SK-N-SH (cell line): ENCODE results near the gene ADPRHL1. TPM values are rescaled to one million over a fixed set of nuclear protein-coding genes. Genes with fewer than 3 reads are reported as not detected.

Experiments used
- CTCF ChIA-PET: fragments of 300-600, 350-600 bp; formaldehyde crosslinking; extraction: SDS; loops from one replicate; lab custom pipeline; 2021; lab: Yijun Ruan, JAX
- POLR2A ChIA-PET: fragments of 350-600 bp; sonication (Branson Sonifier 250); formaldehyde crosslinking; extraction: SDS; loops from one replicate; lab custom pipeline; 2020; ENCODE audit warnings: antibody characterized with exemption, inconsistent platforms; lab: Yijun Ruan, JAX
- DNase-seq: peaks from one replicate; pipeline ENCODE4 v3.0.0; 2012
- H2AFZ ChIP-seq: fragments of 200-600 bp; sonication (generic); 2 replicates; pipeline ENCODE4 v1.8.1; 2016; ENCODE audit warnings: antibody characterized with exemption, mild to moderate bottlenecking, low read depth
- H3F3A ChIP-seq: fragments of 200-600 bp; sonication (generic); replicated peaks from 2 replicates; pipeline ENCODE3; 2016; ENCODE audit warnings: antibody characterized with exemption, mild to moderate bottlenecking; ENCODE audit not compliant: insufficient read depth
- H3K27ac ChIP-seq, 2 experiments: fragments of 200-500 bp in 1 of 2; fragments of 200-600 bp in 1 of 2; sonication (Bioruptor generic) in 1 of 2; sonication (generic), shearing (Covaris generic) in 1 of 2; 2 replicates each; pipeline versions ENCODE4 v1.5.1 to v1.6.1; 2014 to 2016; ENCODE audit warnings: low read depth in 2 of 2, inconsistent platforms in 1 of 2, low read length in 1 of 2, mild to moderate bottlenecking in 1 of 2, mixed read lengths in 1 of 2
- H3K27me3 ChIP-seq: fragments of 200-600 bp; sonication (generic), shearing (Covaris generic); 2 replicates; pipeline ENCODE4 v1.6.1; 2016; ENCODE audit warnings: mixed run types; ENCODE audit not compliant: insufficient read depth
- H3K36me3 ChIP-seq, 2 experiments: fragments of 200-500 bp in 1 of 2; fragments of 200-600 bp in 1 of 2; sonication (Bioruptor generic) in 1 of 2; sonication (generic) in 1 of 2; replicated peaks in 1 of 2; 2 replicates each; pipeline versions ENCODE3 to v1.5.1; 2014 to 2016; ENCODE audit warnings: low read length in 1 of 2, mild to moderate bottlenecking in 1 of 2; ENCODE audit not compliant: insufficient read depth in 2 of 2, control insufficient read depth in 1 of 2
- H3K4me1 ChIP-seq, 2 experiments: fragments of 200-500 bp in 1 of 2; fragments of 200-600 bp in 1 of 2; sonication (Bioruptor generic) in 1 of 2; sonication (generic), shearing (Covaris generic) in 1 of 2; 2 replicates each; pipeline versions ENCODE4 v1.5.1 to v1.6.1; 2014 to 2016; ENCODE audit warnings: low read depth in 1 of 2, low read length in 1 of 2, mixed run types in 1 of 2; ENCODE audit not compliant: insufficient read depth in 2 of 2, control insufficient read depth in 1 of 2
- H3K4me2 ChIP-seq: fragments of 200-600 bp; sonication (generic), shearing (Covaris generic); 2 replicates; pipeline ENCODE4 v1.6.1; 2017; ENCODE audit warnings: mixed run types
- H3K4me3 ChIP-seq, 2 experiments: fragments of 200-500 bp in 1 of 2; fragments of 200-600 bp in 1 of 2; sonication (Bioruptor generic) in 1 of 2; sonication (generic), shearing (Covaris generic) in 1 of 2; 2 replicates each; pipeline versions ENCODE4 v1.5.1 to v1.8.1; 2014 to 2016; ENCODE audit warnings: low read depth in 2 of 2, inconsistent platforms in 1 of 2, low read length in 1 of 2, mild to moderate bottlenecking in 1 of 2, mixed read lengths in 1 of 2, moderate library complexity in 1 of 2
- H3K79me2 ChIP-seq: fragments of 200-600 bp; sonication (generic); 2 replicates; pipeline ENCODE4 v1.8.1; 2017; ENCODE audit warnings: mild to moderate bottlenecking; ENCODE audit not compliant: insufficient read depth
- H3K9ac ChIP-seq: fragments of 200-600 bp; sonication (generic); 2 replicates; pipeline ENCODE4 v1.6.1; 2017; ENCODE audit warnings: mixed run types
- H3K9me2 ChIP-seq: fragments of 200-600 bp; sonication (generic); 2 replicates; pipeline ENCODE4 v1.6.1; 2017; ENCODE audit warnings: mixed run types
- H3K9me3 ChIP-seq: fragments of 200-600 bp; sonication (generic); 2 replicates; pipeline ENCODE4 v1.6.1; 2017; ENCODE audit warnings: mixed run types, mild to moderate bottlenecking, moderate library complexity
- H4K20me1 ChIP-seq: fragments of 200-600 bp; sonication (generic); 2 replicates; pipeline ENCODE4 v1.6.1; 2017; ENCODE audit warnings: mild to moderate bottlenecking, mixed run types; ENCODE audit not compliant: insufficient read depth
- CTCF ChIP-seq: fragments of 200-600 bp; sonication (generic); IDR thresholded peaks from 2 replicates; pipeline ENCODE4 v1.6.1; 2017; ENCODE audit warnings: antibody characterized with exemption, mild to moderate bottlenecking, moderate library complexity
- ELF1 ChIP-seq: IDR thresholded peaks from 2 replicates; pipeline ENCODE4 v1.4.0; 2012
- EZH2phosphoT487 ChIP-seq: fragments of 200-600 bp; sonication (generic); IDR thresholded peaks from 2 replicates; pipeline ENCODE4 v1.6.1; 2017; ENCODE audit warnings: low read depth, mixed run types, mild to moderate bottlenecking, antibody characterized with exemption, moderate library complexity, borderline replicate concordance
- FOXJ3 ChIP-seq: sonication (generic); formaldehyde crosslinking; IDR thresholded peaks from 2 replicates; pipeline ENCODE4 v1.5.1; 2020; ENCODE audit warnings: mild to moderate bottlenecking, missing genetic modification reagents
- FOXM1 ChIP-seq: IDR thresholded peaks from 2 replicates; pipeline ENCODE4 v1.4.0; 2012; ENCODE audit warnings: low read depth, mild to moderate bottlenecking
- GATA2 ChIP-seq: sonication (generic); formaldehyde crosslinking; IDR thresholded peaks from 2 replicates; pipeline ENCODE4 v1.5.0; 2020; ENCODE audit warnings: mild to moderate bottlenecking, missing genetic modification reagents
- JUND ChIP-seq: IDR thresholded peaks from 2 replicates; pipeline ENCODE4 v1.4.0; 2012
- MXI1 ChIP-seq: IDR thresholded peaks from 2 replicates; pipeline ENCODE4 v1.6.1; 2012; ENCODE audit warnings: mild to moderate bottlenecking, low read depth, low read length, improper control_type of control experiment
- NRF1 ChIP-seq: IDR thresholded peaks from 2 replicates; pipeline ENCODE4 v1.6.1; 2012; ENCODE audit warnings: low read depth, mild to moderate bottlenecking, low read length
- RAD21 ChIP-seq: IDR thresholded peaks from 2 replicates; pipeline ENCODE4 v1.6.1; 2012; ENCODE audit warnings: mild to moderate bottlenecking, low read length
- RCOR1 ChIP-seq: fragments of 150-350 bp; IDR thresholded peaks from 2 replicates; pipeline ENCODE4 v1.6.1; 2017; ENCODE audit warnings: antibody characterized with exemption, low read length
- REST ChIP-seq: IDR thresholded peaks from 2 replicates; pipeline ENCODE4 v1.6.1; 2012; ENCODE audit warnings: mild to moderate bottlenecking, low read depth, low read length, moderate library complexity
- SMC3 ChIP-seq: IDR thresholded peaks from 2 replicates; pipeline ENCODE4 v1.6.1; 2012; ENCODE audit warnings: low read depth, low read length, improper control_type of control experiment
- TEAD4 ChIP-seq: IDR thresholded peaks from 2 replicates; pipeline ENCODE4 v1.4.0; 2012; ENCODE audit warnings: mild to moderate bottlenecking, borderline replicate concordance; ENCODE audit not compliant: insufficient read depth
- YY1 ChIP-seq: IDR thresholded peaks from 2 replicates; pipeline ENCODE4 v1.4.0; 2012; ENCODE audit warnings: low read depth, mild to moderate bottlenecking
- WGBS: methylation state at CpG from one replicate; pipeline ENCODE4 v1.1.6; 2017; ENCODE audit warnings: low lambda C conversion rate; 5-methylcytosine and 5-hydroxymethylcytosine counted together
- polyA plus RNA-seq, 3 experiments: library from polyadenylated mRNA; depleted of rRNA; stranded (reverse); fragments of >200 nt; gene quantifications; 2 replicates each; pipeline ENCODE4 v1.2.3, GENCODE V29; 2012
- TF ChIP-seq, protein P1 (sequence below): fragments of 150-350 bp; IDR thresholded peaks from 2 replicates; pipeline ENCODE4 v1.6.1; 2017; ENCODE audit warnings: antibody characterized with exemption, low read length, low read depth, borderline replicate concordance
- TF ChIP-seq, protein P2 (sequence below): IDR thresholded peaks from 2 replicates; pipeline ENCODE4 v1.4.0; 2012; ENCODE audit warnings: low read depth
- TF ChIP-seq, protein P3 (sequence below): IDR thresholded peaks from 2 replicates; pipeline ENCODE4; 2012

ADPRHL1 gene
- polyA plus RNA-seq, 1 of the 3 experiments (the other 2 are of a cell fraction) = 1.0 TPM

- TF ChIP-seq, protein P1, sequence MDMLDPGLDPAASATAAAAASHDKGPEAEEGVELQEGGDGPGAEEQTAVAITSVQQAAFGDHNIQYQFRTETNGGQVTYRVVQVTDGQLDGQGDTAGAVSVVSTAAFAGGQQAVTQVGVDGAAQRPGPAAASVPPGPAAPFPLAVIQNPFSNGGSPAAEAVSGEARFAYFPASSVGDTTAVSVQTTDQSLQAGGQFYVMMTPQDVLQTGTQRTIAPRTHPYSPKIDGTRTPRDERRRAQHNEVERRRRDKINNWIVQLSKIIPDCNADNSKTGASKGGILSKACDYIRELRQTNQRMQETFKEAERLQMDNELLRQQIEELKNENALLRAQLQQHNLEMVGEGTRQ = no peak
- TF ChIP-seq, protein P2, sequence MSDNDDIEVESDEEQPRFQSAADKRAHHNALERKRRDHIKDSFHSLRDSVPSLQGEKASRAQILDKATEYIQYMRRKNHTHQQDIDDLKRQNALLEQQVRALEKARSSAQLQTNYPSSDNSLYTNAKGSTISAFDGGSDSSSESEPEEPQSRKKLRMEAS = no peak
- TF ChIP-seq SMC3 (no peak), TEAD4 (no peak), NRF1 (no peak), GATA2 (CRISPR knock-in tag) (no peak), MXI1 (no peak), RCOR1 (no peak), ELF1 (no peak), RAD21 (no peak)
- Histone ChIP-seq H3K79me2 (no peaks in the 10 kb centered on the region), H3K9me3 (no peaks in the 10 kb centered on the region), H3K9ac (no peak overlapping the region), H2AFZ (no peak overlapping the region), H3K36me3 (no peaks in the 10 kb centered on the region), H3K27me3 (no peaks in the 10 kb centered on the region), H3K4me2 (no peak overlapping the region), H4K20me1 (no peaks in the 10 kb centered on the region), H3K4me1 (no peaks in the 10 kb centered on the region), H3K27ac (no peak overlapping the region), H3F3A (no peaks in the 10 kb centered on the region), H3K9me2 (no peaks in the 10 kb centered on the region), H3K4me3 (no peak overlapping the region)
- DNase-seq = no peak
- 92% methylated on average over 20 of the region's 23 CpGs for WGBS
- ChIA-PET POLR2A (no interaction called here), CTCF (no interaction called here)
Measured at GRCh38 chr13:113430378-113431110, 22.7 kb downstream of the ADPRHL1 start.

DNA sequence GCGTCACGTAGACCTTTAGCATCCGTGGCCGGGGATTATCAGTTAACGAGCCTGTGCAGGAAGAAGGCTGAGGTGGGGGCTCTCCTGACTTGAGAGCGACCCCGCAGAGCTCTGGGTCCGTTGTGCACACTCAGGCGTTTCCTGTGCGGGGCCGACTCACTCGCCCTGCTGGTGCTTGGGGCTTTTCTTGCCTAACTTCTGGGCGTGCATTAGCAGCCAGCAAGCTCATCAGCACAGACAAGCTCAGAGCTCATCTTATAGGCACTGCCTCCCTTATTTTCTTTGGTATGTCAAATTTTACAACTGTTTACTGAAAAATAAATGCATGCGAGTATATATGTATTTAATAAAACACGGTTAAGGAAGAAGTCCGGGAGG, 23.7 kb downstream of the ADPRHL1 start:
- no peak overlapping the region for H2AFZ ChIP-seq
- 89% methylated on average over 15 of the region's 16 CpGs for WGBS
- CTCF ChIA-PET = interaction anchor here (0.7 kb wide), 1 partner anchor 132 kb away, joined by 3 read pairs; no protein-coding TSS in a partner anchor
- H3K27me3 ChIP-seq = no peaks in the 10 kb centered on the region
- H3K4me3 ChIP-seq = no peak overlapping the region
- no peaks in the 10 kb centered on the region for H3F3A ChIP-seq
- no peak overlapping the region for H3K27ac ChIP-seq
- no peak overlapping the region for H3K9ac ChIP-seq
- H4K20me1 ChIP-seq = no peaks in the 10 kb centered on the region
- H3K36me3 ChIP-seq = no peaks in the 10 kb centered on the region
- H3K9me2 ChIP-seq = no peaks in the 10 kb centered on the region
- H3K79me2 ChIP-seq = no peaks in the 10 kb centered on the region
- H3K4me2 ChIP-seq = no peak overlapping the region
- no peak for DNase-seq
- H3K9me3 ChIP-seq = no peaks in the 10 kb centered on the region
- no peaks in the 10 kb centered on the region for H3K4me1 ChIP-seq
- POLR2A ChIA-PET = interaction anchor here (0.5 kb wide), 1 partner anchor 56 kb away, joined by 4 read pairs; no protein-coding TSS in a partner anchor
- TF ChIP-seq RAD21 (no peak), REST (no peak), FOXM1 (no peak), JUND (no peak), GATA2 (CRISPR knock-in tag) (no peak), SMC3 (no peak), CTCF (no peak), ELF1 (no peak), EZH2phosphoT487 (no peak), YY1 (no peak), NRF1 (no peak), FOXJ3 (CRISPR knock-in tag) (no peak)
- TF ChIP-seq, protein P3, sequence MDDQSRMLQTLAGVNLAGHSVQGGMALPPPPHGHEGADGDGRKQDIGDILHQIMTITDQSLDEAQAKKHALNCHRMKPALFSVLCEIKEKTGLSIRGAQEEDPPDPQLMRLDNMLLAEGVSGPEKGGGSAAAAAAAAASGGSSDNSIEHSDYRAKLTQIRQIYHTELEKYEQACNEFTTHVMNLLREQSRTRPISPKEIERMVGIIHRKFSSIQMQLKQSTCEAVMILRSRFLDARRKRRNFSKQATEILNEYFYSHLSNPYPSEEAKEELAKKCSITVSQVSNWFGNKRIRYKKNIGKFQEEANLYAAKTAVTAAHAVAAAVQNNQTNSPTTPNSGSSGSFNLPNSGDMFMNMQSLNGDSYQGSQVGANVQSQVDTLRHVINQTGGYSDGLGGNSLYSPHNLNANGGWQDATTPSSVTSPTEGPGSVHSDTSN = no peak
